8988T (cell line): ENCODE results near the gene SYK.
"Not testable (repeated sequence)": the region's sequence is repeated elsewhere in the genome, so short reads cannot be mapped to it uniquely, and the experiment has no call there.

Experiments
- DNase-seq: peaks from one replicate; pipeline ENCODE4 v3.0.0; 2011

The SYK gene

GRCh38 chr9:90799271-90799852, 2.3 kb upstream of the SYK start:
- DNase-seq = no peak

DNA sequence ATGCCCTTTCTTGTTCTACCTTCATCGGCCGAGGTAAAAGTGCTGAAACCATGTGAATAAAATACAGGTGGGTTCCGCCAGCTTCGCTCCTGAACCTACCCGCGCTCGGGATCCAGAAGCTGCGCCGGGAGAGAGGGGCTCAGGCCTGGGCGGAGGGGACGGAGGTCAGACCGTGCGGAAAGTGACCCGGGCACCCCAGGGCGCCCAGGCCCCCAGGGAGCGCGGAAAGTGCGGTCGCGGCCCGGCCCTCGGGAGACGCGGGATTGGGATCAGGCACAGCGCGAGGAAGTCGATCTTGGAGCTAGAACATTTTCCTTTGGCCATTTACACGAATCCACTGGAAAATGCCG, 329 bp downstream of the SYK start:
- no peak for DNase-seq

DNA sequence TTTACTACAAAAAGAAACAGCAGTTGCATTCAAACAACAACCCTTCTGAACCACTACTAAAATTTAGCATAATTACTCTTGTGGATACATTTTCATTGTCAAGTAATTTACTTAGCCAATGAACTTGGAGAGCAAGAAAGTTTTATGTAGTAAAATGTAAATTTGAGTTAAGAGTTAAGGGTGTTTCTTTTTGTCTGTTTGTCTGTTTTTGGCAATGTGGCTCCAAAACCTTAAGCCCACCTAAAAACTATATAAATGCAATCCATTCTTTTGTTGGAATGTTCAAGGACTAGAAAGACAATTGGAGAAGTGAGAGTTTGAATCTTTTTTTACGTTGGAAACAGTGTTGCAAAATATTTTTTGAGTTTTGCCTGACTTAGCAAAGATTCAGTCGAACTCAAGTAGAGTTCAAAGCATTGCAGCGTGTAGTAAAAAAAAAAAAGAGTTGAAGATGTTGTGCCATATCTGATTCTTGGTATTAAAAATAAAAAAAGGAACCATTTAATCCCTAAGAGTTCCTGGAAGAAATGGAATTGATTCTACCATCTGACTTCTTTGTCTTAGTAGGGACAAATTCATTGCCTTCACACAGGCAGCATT, 867 bp downstream of the SYK start:
- DNase-seq = no peak

DNA sequence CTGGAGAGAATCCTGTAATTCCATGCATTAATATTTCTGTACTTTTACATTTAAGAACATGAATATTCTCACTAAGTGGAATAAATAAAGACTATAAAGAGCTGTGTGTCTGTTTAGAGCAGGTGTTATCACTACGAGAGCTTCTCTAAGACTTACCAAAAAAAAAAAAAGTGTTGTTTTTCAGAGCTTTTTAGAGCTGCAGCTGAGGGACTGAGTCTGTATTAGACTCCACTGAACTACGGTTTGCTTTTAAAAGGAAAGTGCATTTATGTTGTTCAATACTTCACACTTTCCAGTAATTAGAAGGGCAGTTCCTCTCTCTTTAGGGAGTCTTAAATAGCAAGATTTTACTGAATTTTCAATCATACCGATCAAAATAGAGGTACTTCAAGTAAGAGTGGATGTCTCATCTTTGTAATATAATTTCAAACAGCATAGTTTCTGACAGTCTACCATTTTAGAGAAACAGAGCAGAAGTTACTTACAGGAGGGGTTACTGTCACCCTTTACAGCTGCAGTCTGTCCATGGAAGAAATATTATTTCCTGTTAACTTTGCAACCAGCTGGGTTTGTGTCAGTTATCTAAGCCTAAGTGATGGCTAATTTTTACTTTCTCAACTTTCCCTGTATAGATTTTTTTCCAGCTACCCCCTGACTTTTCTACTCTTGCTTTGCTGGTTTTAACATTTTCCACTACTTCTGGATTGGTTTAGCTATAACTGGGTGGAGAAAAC, 2.4 kb downstream of the SYK start:
- DNase-seq = no peak

DNA sequence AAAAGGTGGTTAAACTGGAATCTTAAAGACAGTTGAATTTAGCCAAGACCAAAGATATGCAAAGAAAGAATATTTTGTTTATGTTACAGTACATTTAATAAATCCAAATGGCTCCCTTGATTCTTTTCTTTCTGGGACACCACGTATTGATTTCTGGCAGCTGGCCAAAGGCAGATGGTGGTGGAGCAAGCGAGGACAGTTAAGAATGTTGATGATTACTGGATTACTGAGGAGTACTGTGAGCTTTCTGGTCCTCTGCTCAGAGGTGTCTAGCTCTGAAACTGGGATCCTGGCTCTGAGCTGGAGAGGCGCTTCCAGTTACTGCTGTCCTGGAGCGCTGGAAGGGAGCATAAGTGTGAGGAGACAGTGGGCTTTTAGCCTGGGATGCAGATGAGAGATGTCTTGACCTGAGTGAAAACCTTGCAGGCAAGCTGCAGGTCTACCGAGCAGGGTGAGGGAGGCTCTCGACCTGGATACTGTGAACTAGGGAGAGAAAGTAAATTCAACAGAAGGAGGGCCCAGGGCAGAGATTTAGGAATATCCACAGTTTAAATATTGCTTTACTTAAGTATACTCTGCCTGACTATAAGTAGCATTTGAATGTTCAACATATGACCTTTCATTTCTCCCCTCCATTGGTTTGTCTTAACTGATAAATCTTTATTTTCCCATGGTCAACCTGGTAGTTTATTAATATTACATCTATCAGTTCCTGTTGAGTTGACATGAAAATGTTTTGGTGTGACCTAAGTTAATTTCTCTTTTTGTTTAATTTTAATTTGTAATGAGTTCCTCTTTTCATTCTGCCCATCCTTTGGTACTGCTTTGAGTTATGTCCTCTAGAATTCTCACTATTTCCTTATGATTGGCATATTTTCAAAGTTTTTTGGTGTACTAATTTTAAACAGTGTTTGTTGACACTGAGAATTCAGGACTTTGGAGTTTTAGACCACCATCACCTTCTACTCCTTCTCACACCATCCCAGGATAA, 3.7 kb downstream of the SYK start:
- no peak for DNase-seq

GRCh38 chr9:90807006-90807405, 5.4 kb downstream of the SYK start:
- no peak for DNase-seq

DNA sequence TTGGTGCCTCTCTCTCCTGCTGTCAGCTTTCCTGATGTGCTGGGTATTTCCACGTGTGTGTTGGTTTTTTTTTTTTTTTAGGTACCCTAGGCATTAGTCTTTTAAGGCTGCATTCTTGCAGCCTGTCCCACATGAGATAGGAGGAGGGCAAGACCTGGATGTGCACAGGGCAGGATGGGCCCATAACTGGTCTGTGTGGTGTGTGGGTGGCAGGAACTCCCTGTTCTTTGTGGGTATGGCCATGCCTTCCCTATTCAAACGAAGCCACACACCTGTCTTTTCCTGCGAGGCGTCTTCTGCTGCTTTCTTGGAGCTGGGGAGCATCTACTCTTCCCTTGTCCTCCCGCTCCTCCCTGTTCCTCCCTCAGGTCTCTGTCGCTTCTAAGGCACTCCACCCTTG, 6.8 kb downstream of the SYK start:
- DNase-seq = no peak

- no peak for DNase-seq
Observed at GRCh38 chr9:90808890-90809685, 7.5 kb downstream of the SYK start.

DNA sequence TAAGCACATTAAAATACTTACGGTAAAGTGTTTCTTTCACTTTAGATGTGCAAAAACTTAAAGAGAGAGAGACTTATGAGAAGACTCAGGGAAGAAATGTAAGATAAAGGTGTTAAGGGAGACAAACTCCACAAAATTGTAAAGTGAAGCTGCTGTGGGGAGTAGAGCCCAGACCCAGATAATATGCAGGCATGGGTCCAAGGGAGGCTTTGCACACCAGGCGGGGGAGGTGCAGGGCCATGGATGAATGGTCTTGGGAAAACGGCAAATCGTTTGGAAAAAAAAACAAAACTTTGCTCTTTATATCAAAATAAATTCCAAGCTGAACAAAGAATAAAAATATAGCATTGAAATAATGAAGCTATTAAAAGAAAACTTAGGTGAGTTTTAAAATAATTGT, 9.1 kb downstream of the SYK start:
- no peak for DNase-seq

DNA sequence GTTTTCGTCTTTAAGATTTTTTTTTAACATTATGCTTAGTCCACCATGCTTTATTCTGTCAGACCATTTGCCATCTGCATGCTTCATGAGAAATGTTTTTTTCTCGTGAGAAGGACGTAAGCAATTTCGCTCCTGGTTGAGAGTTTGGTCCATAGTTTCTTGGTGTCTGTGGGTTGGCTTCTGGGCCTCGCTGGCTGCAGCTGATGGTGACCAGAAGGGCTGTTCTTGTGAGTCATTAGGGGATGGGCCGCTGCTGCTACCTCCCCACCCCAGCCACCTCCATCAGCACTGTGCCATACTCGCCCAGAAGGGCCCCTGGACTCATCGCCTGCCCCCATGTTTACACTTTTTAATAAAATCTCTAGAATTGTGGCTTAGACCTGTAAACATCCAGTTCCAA, 11.4 kb downstream of the SYK start:
- no peak for DNase-seq

- DNase-seq = no peak
Observed at GRCh38 chr9:90813523-90813922, 11.9 kb downstream of the SYK start.

DNA sequence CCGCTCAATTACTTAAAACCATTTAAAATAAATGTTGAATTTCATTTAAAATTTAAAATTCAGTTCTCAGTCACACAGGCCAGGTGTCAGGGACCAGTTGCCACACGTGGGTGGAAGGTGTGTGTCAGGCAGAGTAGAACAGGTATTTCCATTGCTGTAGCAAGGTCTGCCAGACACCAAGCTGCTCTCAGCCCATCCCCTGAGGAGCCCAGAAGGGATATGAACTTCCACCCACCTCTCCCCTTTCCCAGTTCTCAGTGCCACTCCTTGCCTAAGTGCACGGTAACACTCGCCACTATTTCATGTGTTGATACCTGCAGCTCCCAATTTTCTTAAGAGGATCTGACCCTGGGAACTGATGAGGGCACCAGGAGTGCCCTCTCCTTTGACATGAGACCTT, 12.7 kb downstream of the SYK start:
- DNase-seq = no peak

- no peak for DNase-seq
Observed at GRCh38 chr9:90815183-90815943, 13.7 kb downstream of the SYK start.

DNA sequence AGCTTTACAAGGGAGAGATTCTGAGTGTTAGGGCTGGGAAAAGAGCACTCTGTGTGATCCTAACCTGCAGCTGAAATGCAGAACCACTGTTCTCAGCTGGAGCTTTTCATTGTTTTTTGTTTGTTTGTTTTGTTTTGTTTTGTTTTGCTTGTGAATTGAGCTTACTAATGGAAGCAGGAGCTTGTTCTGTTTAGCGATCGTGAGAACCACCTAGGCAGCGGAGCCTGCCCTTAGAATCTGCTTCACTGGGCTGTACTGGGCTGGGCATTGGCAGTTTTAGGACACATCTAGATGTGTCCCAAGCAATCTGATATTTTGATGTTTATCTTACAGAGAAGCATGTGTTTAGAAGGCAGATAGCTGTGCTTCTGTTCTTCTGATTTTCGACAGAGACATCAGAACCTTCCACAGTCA, 14.3 kb downstream of the SYK start:
- DNase-seq = no peak

GRCh38 chr9:90816690-90817089, 15.1 kb downstream of the SYK start:
- no peak for DNase-seq

GRCh38 chr9:90818279-90818678, 16.7 kb downstream of the SYK start:
- DNase-seq = no peak

GRCh38 chr9:90820406-90820805, 18.8 kb downstream of the SYK start:
- not testable (repeated sequence) for DNase-seq

- DNase-seq = not testable (repeated sequence)
Observed at GRCh38 chr9:90821236-90821635, 19.6 kb downstream of the SYK start.

DNA sequence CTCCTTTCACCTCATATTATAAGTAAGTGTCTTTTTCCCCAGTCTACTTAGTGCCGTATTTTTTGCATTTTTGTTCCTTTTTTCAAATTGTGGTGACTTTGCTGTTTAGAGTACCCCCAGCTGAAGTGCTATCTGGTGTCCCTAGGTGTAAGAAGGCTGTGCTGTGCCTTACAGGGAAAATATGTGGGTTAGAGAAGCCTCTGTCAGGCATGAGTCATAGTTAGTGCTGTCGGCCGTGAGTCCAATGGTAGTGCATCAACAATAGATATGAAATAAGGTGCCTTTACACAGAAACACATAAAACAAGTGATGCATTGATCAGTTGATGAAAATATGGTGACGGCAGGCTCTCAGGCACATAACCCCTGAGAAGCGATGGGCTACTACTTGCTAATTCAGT, 20.1 kb downstream of the SYK start:
- DNase-seq = no peak

DNA sequence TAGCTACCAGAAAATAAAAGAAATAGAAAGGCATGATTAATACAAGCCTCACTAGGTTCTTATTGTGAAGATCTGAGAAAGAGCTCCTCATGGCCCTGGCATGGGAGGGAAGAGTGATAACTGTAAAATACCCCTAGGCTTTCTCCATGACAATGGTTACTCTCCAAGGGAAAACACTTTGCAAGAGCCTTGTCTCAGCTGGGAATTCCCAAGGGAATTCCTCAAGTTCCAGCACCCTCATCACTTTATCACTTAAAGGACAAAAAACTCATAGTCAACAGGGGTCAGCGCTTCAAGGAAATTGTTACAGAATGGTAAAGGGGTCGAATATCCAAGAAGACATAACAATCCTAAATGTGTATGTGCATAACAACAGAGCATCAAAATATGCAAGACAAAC, 21.2 kb downstream of the SYK start:
- no peak for DNase-seq

DNA sequence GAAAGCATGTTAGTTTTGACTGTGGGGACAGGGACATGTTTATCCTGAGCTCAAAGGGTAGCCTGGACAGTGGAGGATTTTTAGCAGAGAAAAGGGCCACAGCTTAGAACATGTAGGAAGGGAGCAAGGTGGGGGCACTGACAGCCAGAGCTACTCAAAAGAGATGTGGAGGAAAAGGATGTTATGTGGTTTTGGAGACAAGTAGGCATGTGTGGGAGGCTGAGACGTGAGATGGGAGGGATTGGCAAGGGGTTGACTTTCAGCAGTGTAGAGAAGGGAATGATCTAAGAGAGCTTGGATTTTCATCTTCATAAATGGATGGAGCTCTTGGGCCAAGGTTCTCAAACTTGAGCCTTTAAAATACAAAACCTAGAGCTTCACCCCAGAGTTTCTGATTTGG, 24.0 kb downstream of the SYK start:
- DNase-seq = no peak
